ENCODE results near the gene CDH11. TPM values are rescaled to one million over a fixed set of nuclear protein-coding genes. Genes with fewer than 3 reads are reported as not detected.

The CDH11 gene, protein sequence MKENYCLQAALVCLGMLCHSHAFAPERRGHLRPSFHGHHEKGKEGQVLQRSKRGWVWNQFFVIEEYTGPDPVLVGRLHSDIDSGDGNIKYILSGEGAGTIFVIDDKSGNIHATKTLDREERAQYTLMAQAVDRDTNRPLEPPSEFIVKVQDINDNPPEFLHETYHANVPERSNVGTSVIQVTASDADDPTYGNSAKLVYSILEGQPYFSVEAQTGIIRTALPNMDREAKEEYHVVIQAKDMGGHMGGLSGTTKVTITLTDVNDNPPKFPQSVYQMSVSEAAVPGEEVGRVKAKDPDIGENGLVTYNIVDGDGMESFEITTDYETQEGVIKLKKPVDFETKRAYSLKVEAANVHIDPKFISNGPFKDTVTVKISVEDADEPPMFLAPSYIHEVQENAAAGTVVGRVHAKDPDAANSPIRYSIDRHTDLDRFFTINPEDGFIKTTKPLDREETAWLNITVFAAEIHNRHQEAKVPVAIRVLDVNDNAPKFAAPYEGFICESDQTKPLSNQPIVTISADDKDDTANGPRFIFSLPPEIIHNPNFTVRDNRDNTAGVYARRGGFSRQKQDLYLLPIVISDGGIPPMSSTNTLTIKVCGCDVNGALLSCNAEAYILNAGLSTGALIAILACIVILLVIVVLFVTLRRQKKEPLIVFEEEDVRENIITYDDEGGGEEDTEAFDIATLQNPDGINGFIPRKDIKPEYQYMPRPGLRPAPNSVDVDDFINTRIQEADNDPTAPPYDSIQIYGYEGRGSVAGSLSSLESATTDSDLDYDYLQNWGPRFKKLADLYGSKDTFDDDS
- total RNA-seq: not detected
- not detected for polyA plus RNA-seq (2013, experiment 1 of 2)
- 1.4 TPM for polyA plus RNA-seq (2013, experiment 2 of 2)
- 0 to 0.23 (median 0) reads per million in 172 experiments for total RNA-seq

DNA sequence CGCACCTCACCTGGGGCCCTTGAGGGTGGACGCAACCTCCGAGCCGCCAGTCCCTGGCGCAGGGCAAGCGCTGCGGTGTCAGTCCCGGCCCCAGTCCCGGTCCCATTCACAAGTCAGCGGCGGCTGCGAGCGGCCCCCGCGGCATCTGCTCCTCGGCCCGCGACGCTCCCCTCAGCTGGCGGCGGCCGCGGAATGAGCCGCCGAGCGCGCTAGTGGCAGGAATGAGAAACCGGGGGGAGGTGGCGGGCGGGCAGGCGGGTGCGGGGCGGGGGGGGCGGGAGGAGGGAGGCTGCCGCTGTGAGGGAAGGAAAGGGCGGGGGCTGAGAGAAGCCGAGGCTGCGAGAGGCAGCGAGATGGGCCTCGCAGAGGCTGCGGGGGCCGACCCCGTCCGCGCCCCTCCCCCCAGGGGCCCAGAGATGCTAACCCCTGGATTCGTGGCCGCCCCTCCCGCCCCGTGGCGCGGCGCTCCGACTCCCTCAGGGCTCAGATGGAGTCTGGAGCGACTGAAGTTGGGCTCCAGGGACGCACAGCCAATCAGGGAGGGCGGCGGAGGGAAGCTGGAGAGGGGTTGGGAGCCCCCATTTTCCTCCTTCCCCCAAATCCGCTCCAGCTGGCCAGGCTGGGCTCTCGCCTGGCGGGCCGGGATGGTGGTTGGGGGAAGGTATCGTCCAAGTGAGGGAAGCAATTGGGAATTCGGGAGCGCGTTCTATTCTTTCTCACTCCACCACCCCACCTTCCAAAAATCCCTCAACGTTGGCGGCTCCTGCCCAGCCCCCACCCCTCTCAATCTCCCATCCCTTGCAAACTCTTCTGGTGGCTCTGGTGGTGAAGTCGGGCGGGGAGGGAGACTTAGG lies at the start of gene CDH11:
Gene CDH11, minus strand, starts transcription at position 194 of the 854 bp plus-strand sequence. CDS start 117,194 bp downstream, outside the sequence.
- H3K36me3 Mint-ChIP-seq (ENCODE audit: low read depth): no peaks in the 10 kb centered on the region
- H3K9me3 ChIP-seq (ENCODE audit: control insufficient read depth in 1 of 2, insufficient read depth in 1 of 2, low read length in 2 of 2): peaks cover 0 to 36% of the 10 kb centered on the region in 2 experiments
- H3K4me1 ChIP-seq (ENCODE audit: insufficient read depth, low read length): no peaks in the 10 kb centered on the region
- DNase-seq: no peak
- H3K4me1 Mint-ChIP-seq (ENCODE audit: low read depth): no peaks in the 10 kb centered on the region
- intact Hi-C loops (cut with DNase I, micrococcal nuclease): no loop called here
- no peaks in the 10 kb centered on the region for H3K36me3 ChIP-seq (ENCODE audit: insufficient read depth, low read length)
- no peak within 1 kb of the TSS for H3K27ac Mint-ChIP-seq
- TF ChIP-seq, protein P1, sequence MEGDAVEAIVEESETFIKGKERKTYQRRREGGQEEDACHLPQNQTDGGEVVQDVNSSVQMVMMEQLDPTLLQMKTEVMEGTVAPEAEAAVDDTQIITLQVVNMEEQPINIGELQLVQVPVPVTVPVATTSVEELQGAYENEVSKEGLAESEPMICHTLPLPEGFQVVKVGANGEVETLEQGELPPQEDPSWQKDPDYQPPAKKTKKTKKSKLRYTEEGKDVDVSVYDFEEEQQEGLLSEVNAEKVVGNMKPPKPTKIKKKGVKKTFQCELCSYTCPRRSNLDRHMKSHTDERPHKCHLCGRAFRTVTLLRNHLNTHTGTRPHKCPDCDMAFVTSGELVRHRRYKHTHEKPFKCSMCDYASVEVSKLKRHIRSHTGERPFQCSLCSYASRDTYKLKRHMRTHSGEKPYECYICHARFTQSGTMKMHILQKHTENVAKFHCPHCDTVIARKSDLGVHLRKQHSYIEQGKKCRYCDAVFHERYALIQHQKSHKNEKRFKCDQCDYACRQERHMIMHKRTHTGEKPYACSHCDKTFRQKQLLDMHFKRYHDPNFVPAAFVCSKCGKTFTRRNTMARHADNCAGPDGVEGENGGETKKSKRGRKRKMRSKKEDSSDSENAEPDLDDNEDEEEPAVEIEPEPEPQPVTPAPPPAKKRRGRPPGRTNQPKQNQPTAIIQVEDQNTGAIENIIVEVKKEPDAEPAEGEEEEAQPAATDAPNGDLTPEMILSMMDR (IDR thresholded peaks at IDR 0.05): no peak
- no peak within 1 kb of the TSS for H3K4me3 Mint-ChIP-seq
- ChIA-PET POLR2A (no interaction called here), CTCF (no interaction called here)
- H3K27me3 ChIP-seq (ENCODE audit: control insufficient read depth in 1 of 2, insufficient read depth in 2 of 2, low read length in 2 of 2): peaks cover 28 to 43% of the 10 kb centered on the region in 2 experiments
- H3K27me3 Mint-ChIP-seq: peaks cover 42% of the 10 kb centered on the region
- no peak within 1 kb of the TSS for H3K27ac ChIP-seq (ENCODE audit: low read depth in 1 of 2, low read length in 2 of 2)
- no peak within 1 kb of the TSS for H3K4me3 ChIP-seq (ENCODE audit: low read length)
- no peak for ATAC-seq (ENCODE audit: poor library complexity)
- no peaks in the 10 kb centered on the region for H3K9me3 Mint-ChIP-seq

DNA sequence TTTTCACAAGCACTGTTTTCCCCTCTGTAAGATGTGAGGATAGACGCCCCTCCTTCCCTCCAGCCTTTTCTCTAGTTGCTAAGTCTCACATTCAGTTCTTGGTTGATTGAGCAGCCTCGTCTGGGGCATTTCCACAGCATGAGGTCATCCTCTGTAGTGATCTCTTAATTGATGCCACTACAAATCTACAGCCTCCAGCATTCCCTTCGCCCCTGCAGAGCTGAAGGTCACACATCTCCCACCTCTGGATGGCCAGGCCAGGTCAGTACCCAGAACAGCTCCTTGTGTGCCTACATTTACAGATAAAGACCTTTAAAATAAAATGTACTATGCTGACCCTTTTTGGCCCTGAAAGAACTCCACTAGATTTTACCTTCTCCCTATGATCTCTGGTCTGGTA lies 32.5 kb upstream of the CDH11 start:
- Histone ChIP-seq H3K27me3 (ENCODE audit: control insufficient read depth in 1 of 2, insufficient read depth in 2 of 2, low read length in 2 of 2) (no peaks in the 10 kb centered on the region), H3K4me3 (ENCODE audit: low read length) (no peak overlapping the region), H3K27ac (ENCODE audit: low read depth in 1 of 2, low read length in 2 of 2) (no peak overlapping the region), H3K4me1 (ENCODE audit: insufficient read depth, low read length) (no peaks in the 10 kb centered on the region), H3K9me3 (ENCODE audit: control insufficient read depth in 1 of 2, insufficient read depth in 1 of 2, low read length in 2 of 2) (peaks cover 0 to 5% of the 10 kb centered on the region in 2 experiments), H3K36me3 (ENCODE audit: insufficient read depth, low read length) (no peaks in the 10 kb centered on the region)
- ChIA-PET POLR2A (no interaction called here), CTCF (no interaction called here)
- no peak for DNase-seq
- intact Hi-C loops (cut with DNase I, micrococcal nuclease): no loop called here
- no peaks in the 10 kb centered on the region for H3K27me3 Mint-ChIP-seq
- no peak overlapping the region for H3K4me3 Mint-ChIP-seq
- no peak for ATAC-seq (ENCODE audit: poor library complexity)
- H3K9me3 Mint-ChIP-seq: no peaks in the 10 kb centered on the region
- no peak overlapping the region for H3K27ac Mint-ChIP-seq
- H3K4me1 Mint-ChIP-seq (ENCODE audit: low read depth): no peaks in the 10 kb centered on the region
- TF ChIP-seq, protein P1 (IDR thresholded peaks at IDR 0.05): no peak
- H3K36me3 Mint-ChIP-seq (ENCODE audit: low read depth): no peaks in the 10 kb centered on the region

Data from CD4-positive, alpha-beta T cell (primary cell).